ENCODE measurements around the gene TBC1D8. TPM values are rescaled to one million over a fixed set of nuclear protein-coding genes. Genes with fewer than 3 reads are reported as not detected.

Gene TBC1D8
- total and polyA plus RNA-seq, 2 of the 13 experiments (the other 11 are each of a cell fraction or from before 2014, with no cell fraction given), result 45.1 to 95.4 TPM

DNA sequence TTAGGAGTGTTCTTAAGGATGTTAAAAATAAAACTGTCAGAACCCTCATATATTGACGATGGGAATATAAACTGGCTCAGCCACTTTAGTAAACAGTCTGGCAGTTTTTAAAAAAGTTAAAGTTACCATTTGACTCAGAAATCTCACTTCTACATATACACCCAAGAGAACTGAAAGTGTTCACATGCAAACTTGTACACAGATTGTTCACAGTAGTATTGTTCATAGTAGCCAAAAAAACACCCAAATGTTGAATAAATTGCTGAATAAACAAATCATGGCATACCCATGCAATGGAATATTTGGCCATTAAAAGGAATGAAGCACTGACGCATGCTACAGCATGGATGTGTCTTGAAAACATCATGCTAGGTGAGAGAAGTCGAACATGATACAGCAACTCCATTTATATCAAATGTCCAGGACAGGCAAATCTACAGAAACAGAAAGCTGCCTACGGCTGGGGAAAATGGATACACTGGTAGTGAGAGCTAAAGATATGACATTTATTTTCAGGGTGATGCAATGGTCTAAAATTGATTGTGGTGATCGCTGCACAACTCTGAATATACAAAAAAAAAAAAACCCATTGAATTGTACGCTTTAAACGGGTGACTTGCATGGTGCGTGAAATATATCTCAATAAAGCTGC, 139.0 kb downstream of the TBC1D8 start (continued):
- TF ChIP-seq PRDM4 (CRISPR knock-in tag; IDR thresholded peaks at IDR 0.05; ENCODE audit: borderline replicate concordance), result no peak
- no peak for TF ChIP-seq ZNF329 (CRISPR knock-in tag; IDR thresholded peaks at IDR 0.05; ENCODE audit: low read depth)

DNA sequence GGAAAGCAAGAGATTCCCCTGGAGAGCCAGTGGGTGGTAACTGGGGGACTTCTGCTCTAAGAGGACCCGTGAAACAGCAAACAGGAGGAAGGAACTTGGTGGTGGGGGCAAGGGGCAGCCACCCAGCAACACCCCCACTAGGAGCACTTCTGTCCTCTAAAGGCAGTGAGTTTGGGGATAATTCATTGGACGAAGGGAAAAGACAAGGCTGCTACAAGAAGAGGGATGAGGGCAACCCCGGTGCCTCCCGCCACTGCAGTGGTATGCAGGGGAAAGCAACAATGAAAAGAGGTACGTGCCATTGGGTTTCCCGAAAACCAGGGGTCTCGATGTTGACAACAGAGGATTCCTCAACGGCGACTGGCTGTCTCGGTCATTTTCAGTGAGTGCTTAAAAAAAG, 140.0 kb downstream of the TBC1D8 start:
- POLR2A ChIA-PET, result interaction anchor here (1.8 kb wide), 1 partner anchor 8 kb away, joined by 17 read pairs; the partner anchor contains the start of gene RPL31
- H2AFZ ChIP-seq (ENCODE audit: low read length), result no peak overlapping the region
- peak; percentile 74 for TF ChIP-seq RBM22 (optimal IDR thresholded peaks at IDR 0.05; ENCODE audit: low read length)
- peak; percentile 76; the same call in 1 of the 2 replicates for TF ChIP-seq PAF1 (CRISPR knock-in tag; IDR thresholded peaks at IDR 0.05)
- TF ChIP-seq ZNF737 (CRISPR knock-in tag; IDR thresholded peaks at IDR 0.05; ENCODE audit: borderline replicate concordance), result no peak
- no peak for TF ChIP-seq FOXO4 (CRISPR knock-in tag; conservative IDR thresholded peaks at IDR 0.05)
- peak; percentile 75 for TF ChIP-seq AGO2 (optimal IDR thresholded peaks at IDR 0.05; ENCODE audit: low read depth, low read length)
- peak in 1 of 2 experiments; percentile 53; a peak in 2 of 4 replicates for TF ChIP-seq POLR2A (IDR thresholded peaks at IDR 0.05; ENCODE audit: insufficient read depth in 1 of 2, low read depth in 2 of 2, low read length in 2 of 2)
- peak; percentile 24; the same call in 1 of the 2 replicates for TF ChIP-seq KDM2A (CRISPR knock-in tag; IDR thresholded peaks at IDR 0.05; ENCODE audit: borderline replicate concordance, low read depth)
- peak; percentile 38 for TF ChIP-seq POLR2AphosphoS5 (IDR thresholded peaks at IDR 0.05; ENCODE audit: low read depth, low read length)
- no peak for TF ChIP-seq ARID3A (IDR thresholded peaks at IDR 0.05; ENCODE audit: low read depth, low read length)
- no peak for TF ChIP-seq TARDBP (CRISPR knock-in tag; IDR thresholded peaks at IDR 0.05)
- peak; percentile 42; the same call in 1 of the 2 replicates for TF ChIP-seq POLR2G (IDR thresholded peaks at IDR 0.05; ENCODE audit: low read depth, low read length)
- 0 out of 2 replicates have a peak, but pooled peaks have one; percentile 26 for TF ChIP-seq ZNF33B (CRISPR knock-in tag; IDR thresholded peaks at IDR 0.05)
- TF ChIP-seq POLR2AphosphoS2 (IDR thresholded peaks at IDR 0.05; ENCODE audit: low read depth, low read length), result 0 out of 2 replicates have a peak, but pooled peaks have one; percentile 17

More for the DNA sequence above, 140.0 kb downstream of the TBC1D8 start:
- Histone ChIP-seq H3K4me3 (replicated peaks in 1 of 3; ENCODE audit: insufficient read depth in 1 of 3, low read depth in 2 of 3, low read length in 3 of 3) (no peak overlapping the region), H3K27me3 (ENCODE audit: control insufficient read depth in 1 of 2, insufficient read depth in 2 of 2, low read length in 2 of 2) (no peaks in the 10 kb centered on the region), H3K4me1 (ENCODE audit: insufficient read depth, low read length) (peaks cover 5% of the 10 kb centered on the region), H3K4me2 (ENCODE audit: low read depth, low read length) (no peak overlapping the region), H3K9me3 (ENCODE audit: low read length) (no peaks in the 10 kb centered on the region), H3K36me3 (replicated peaks in 1 of 2; ENCODE audit: control insufficient read depth in 1 of 2, insufficient read depth in 2 of 2, low read length in 2 of 2) (peaks cover 14 to 66% of the 10 kb centered on the region in 2 experiments), H3K9ac (ENCODE audit: insufficient read depth, low read depth, low read length) (no peak overlapping the region), H4K20me1 (ENCODE audit: insufficient read depth, low read length) (peaks cover 29% of the 10 kb centered on the region), H3K79me2 (ENCODE audit: insufficient read depth, low read length) (peaks cover 6% of the 10 kb centered on the region), H3K27ac (ENCODE audit: extremely low read length, insufficient read depth, low read length) (no peak overlapping the region)
- intact Hi-C loops (cut with micrococcal nuclease; ENCODE audit: unreplicated experiment) (loop anchor here (5.0 kb wide), 1 partner anchor 196 kb away; no protein-coding TSS in a partner anchor), in situ Hi-C loops (cut with HindIII; ENCODE audit: extremely low pct_ligation_motif_present, low pct_unique_long_range_greater_than_20kb) (no loop called here)
- WGBS (ENCODE audit: low lambda C conversion rate), result 98% methylated on average over 10 of the region's 10 CpGs
- ATAC-seq, result no peak; the same call in 2 of the 3 replicates
- FAIRE-seq, result no peak
- CTCF ChIA-PET (ENCODE audit: low intra/inter-chr PET ratio, low total read pairs), result interaction anchor here (3.9 kb wide), 1 partner anchor 141 kb away, joined by 53 read pairs; the partner anchor contains the start of gene TBC1D8
- no peak for DNase-seq (ENCODE audit: low spot score)
- no TSS peak for BruUV-seq (replicated peaks)

Measured in HepG2 (cell line).